HG03103 (cell line): ENCODE measurements around the gene VWA5B1.
"Not testable (repeated sequence)": the region's sequence is repeated elsewhere in the genome, so short reads cannot be mapped to it uniquely, and the experiment has no call there.

Experiments
- ATAC-seq: cut with Tn5 transposase; IDR thresholded peaks from one replicate; pipeline ENCODE4 v1.9.1; 2021; ENCODE audit warnings: low read depth; ENCODE audit not compliant: unreplicated experiment

Gene VWA5B1, protein sequence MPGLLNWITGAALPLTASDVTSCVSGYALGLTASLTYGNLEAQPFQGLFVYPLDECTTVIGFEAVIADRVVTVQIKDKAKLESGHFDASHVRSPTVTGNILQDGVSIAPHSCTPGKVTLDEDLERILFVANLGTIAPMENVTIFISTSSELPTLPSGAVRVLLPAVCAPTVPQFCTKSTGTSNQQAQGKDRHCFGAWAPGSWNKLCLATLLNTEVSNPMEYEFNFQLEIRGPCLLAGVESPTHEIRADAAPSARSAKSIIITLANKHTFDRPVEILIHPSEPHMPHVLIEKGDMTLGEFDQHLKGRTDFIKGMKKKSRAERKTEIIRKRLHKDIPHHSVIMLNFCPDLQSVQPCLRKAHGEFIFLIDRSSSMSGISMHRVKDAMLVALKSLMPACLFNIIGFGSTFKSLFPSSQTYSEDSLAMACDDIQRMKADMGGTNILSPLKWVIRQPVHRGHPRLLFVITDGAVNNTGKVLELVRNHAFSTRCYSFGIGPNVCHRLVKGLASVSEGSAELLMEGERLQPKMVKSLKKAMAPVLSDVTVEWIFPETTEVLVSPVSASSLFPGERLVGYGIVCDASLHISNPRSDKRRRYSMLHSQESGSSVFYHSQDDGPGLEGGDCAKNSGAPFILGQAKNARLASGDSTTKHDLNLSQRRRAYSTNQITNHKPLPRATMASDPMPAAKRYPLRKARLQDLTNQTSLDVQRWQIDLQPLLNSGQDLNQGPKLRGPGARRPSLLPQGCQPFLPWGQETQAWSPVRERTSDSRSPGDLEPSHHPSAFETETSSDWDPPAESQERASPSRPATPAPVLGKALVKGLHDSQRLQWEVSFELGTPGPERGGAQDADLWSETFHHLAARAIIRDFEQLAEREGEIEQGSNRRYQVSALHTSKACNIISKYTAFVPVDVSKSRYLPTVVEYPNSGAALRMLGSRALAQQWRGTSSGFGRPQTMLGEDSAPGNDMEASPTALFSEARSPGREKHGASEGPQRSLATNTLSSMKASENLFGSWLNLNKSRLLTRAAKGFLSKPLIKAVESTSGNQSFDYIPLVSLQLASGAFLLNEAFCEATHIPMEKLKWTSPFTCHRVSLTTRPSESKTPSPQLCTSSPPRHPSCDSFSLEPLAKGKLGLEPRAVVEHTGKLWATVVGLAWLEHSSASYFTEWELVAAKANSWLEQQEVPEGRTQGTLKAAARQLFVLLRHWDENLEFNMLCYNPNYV

GRCh38 chr1:20290624-20291597 is at the start of gene VWA5B1:
Gene VWA5B1 (plus strand): TSS chr1:20290875. CDS start chr1:20310602, 19,727 bp downstream.
- ATAC-seq, result no peak

- no peak for ATAC-seq
These were observed 47.7 kb upstream of the VWA5B1 start for GRCh38 chr1:20242890-20243479.

DNA sequence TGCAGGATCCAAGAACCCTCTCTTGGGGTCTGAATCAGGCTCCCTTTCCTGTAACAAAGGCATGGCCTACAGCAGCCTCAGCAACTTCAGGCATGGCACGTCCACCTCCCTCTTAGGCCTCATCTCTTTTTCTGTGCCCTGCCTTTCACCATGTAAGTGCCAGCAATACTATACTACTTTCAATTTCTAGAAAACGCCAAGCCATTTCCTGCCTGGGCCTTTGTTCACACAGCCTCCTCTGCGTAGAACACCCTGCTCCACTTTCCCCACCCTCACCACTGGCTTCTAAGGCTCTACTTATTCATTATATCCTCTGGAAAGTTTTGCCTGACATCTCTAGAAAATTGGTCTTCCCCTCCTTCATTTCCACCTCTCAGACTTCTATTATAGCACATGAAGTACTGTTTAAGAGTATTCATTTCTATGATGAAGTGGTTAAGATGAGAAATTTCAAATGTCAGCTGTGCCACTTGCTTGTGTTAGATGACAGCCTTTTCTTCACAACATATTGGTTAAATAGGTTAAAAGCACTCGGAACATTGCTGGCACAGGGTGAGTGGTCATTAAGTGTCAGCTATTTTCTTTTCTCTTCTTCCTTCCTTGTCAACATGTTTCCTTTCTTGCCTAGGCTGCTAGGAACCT is 41.6 kb upstream of the VWA5B1 start:
- no peak for ATAC-seq

DNA sequence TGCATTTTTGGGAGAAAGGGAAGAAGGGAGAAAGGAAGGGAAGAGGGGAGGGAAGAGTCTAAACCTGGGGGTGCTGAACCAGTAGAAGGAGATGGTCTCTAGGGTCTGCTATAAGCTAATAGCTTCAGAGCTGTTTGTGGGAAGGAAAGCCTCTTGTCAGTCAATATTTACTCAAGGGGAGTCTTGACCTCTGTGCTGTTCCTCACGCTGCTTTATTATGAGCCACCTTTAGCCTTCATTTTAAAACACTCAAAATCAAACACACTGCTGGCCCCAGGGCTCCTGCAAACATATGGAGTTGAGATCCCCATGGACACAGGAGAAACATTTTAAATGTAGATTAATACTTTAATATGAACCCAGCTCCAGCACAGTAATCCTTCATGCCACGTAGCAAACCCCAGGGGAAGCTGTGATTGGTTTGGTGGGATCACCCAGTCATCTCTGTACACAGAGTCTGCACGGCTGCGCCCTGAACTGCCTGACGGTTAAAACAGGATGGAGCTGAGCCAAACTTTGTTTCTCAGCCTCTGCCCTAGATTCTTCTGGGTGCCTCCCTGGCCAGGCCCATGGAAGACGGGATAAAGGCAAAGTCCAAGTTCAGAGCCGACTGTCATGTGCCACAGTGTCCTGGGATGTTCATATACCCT is 40.2 kb upstream of the VWA5B1 start:
- no peak for ATAC-seq

DNA sequence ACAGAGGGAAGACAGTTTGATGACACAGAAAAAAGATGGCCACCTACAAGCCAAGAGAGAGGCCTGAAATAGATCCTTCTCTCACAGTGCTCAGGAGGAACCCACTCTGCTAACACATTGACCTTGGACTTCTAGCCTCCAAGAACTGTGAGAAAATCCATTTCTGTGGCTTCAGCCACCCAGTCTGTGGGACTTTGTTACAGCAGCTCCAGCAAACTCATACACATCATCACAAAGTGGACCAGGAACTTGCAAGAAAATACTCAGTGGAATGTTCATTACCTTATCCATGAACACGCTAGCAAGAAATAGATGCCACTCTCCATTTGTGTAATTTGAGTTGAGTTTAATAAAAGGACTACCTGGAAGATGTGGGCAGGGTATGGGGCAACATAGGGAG is 38.1 kb upstream of the VWA5B1 start:
- no peak for ATAC-seq

DNA sequence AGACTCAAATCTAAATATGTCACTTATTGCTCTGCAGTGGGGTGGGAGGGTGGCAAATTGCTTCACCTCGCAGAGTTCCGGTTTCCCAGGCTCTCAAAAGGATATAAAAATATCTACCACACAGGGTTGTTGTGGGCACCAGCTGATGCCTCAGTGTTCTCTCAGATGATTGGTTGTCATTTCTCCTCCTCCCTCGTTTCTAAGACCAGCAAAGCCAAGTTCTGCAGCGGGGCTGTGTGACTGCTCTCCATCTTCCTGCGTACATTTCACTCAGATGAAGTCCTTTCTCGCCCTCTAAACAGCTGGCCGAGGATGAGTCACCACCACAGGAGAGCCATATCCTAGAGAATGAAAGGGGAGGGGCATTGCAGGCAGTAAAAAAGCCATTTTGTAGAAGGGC is 35.0 kb upstream of the VWA5B1 start:
- no peak for ATAC-seq

GRCh38 chr1:20259646-20260045 is 31.0 kb upstream of the VWA5B1 start:
- no peak for ATAC-seq

- no peak for ATAC-seq
These were observed 29.6 kb upstream of the VWA5B1 start for GRCh38 chr1:20261095-20261494.

DNA sequence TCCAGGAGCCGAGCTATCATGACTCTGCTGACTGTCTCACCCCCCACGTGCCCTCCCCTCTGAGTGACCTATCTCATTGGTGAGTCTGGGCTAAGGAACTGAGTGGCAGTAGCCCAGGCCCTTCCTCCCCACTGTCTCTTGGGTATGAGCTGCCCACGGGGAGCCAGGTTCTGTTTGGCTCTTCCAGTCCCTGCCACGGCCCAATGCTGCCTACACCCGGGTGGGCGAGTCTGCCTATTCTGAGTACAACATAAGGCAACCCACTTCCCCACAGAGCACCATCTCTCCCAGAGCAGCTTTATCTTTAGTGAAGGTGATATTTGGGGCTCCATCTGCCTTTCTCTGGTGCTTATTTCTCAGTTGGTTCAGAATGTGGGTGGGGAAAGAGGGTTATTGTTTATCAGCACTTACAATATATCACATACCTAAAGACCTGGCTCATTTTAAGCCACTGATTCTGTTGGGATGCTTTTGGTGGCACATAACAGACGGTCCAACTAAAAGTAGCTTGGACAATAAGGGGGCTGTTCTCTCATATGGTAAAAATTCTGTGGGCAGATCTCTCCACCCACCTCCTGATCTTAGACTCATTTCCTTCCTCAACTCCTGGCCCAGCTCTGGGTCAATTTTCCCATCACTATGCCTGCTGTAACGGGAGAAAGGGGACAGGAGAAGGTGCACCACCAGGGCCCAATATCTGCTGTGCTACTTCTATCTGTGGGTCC is 27.7 kb upstream of the VWA5B1 start:
- ATAC-seq, result no peak

DNA sequence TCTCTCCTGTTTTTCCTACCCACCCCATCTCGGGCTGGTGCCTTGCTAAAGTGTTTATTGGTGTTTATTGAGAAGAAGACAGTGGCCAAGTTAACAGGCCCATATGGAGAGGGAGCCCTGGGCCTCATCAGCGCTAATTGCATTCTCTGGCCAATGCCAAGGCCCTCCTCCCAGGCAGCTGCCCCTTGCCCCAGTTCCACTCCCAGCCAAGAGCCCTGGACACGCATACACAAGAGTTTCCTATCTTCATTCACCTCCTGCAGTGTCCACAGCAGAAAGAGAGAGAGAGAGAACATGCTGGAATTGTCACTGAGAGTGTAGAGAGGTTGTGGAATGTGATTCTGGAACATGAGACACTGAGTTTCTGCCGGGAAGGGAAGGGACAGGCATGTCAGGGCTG is 25.4 kb upstream of the VWA5B1 start:
- no peak for ATAC-seq

- no peak for ATAC-seq
These were observed 24.5 kb upstream of the VWA5B1 start for GRCh38 chr1:20266141-20266540.

DNA sequence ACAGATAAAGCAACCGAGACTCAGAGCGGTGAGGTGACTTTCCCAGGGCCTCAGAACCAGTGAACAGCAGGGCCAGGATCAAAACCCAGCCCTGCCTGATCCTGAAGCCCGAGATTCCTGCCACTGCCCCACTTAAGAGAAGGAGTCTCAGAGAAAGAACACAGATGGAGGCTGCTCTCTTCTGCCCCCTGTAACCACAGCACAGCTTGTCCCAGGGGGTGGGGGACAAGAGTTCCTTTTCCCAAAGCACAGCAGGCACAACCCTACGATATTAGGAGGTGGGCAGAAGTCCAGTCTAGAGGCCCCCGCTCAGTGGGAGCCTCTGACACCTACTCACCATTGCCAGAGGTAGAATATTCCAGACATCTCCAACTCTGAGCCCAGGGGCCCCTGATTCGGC is 24.0 kb upstream of the VWA5B1 start:
- no peak for ATAC-seq

DNA sequence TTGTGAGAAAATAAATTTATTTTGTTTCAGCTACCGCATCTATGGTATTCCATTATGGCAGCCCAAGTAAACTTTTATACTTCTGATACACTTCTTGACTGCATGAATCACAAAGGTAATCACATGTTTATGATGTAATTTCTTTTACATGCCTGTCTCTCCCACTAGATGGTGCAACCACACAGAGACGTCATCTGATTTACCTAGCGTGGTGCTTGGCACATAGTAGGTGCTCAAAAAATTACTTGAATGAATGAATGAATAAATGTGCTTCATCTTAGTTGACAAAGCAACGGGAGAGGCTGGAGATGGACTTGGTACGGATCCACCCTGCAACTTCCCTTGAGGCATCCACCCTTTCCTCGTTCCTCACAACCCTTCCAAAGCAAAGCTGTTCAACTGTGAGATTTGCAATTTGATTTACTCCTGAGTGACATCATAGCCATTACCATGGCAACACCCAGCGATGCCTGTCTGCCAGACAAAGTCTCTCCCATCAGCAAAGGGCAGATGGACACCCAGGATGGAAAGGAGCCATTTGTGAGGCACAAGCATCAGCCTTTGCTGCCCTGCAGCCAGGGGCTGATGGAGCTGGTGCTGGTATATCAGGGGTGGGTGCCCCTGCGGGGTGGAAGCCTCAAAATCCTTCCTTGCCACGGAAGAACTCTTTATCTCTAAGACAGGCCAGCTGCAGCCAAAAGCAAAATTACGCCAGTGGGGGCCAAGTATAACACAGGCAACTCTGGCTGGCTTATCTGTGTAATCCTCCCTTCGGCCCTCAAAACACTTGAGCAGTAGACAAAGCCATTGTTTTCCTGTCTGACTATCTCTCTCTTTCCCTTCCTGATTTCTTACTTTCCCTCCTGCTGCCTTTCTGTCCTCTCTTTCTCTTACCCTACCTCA is 18.9 kb upstream of the VWA5B1 start:
- ATAC-seq, result no peak

DNA sequence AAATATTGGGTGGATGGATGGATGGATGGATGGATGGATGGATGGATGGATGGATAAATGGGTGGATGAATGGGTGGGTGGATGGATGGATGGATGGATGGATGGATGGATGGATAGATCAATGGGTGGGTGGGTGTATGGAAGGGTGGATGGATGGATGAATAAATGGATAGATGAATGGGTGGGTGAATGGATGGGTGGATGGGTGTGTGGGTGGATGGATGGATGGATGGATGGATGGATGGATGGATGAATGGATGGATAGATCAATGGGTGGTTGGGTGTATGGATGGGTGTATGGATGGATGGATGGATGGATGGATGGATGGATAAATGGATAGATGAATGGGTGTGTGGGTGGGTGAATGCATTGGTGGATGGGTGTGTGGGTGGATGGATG is 17.0 kb upstream of the VWA5B1 start:
- ATAC-seq, result not testable (repeated sequence)

GRCh38 chr1:20275319-20275925 is 15.3 kb upstream of the VWA5B1 start:
- no peak for ATAC-seq

DNA sequence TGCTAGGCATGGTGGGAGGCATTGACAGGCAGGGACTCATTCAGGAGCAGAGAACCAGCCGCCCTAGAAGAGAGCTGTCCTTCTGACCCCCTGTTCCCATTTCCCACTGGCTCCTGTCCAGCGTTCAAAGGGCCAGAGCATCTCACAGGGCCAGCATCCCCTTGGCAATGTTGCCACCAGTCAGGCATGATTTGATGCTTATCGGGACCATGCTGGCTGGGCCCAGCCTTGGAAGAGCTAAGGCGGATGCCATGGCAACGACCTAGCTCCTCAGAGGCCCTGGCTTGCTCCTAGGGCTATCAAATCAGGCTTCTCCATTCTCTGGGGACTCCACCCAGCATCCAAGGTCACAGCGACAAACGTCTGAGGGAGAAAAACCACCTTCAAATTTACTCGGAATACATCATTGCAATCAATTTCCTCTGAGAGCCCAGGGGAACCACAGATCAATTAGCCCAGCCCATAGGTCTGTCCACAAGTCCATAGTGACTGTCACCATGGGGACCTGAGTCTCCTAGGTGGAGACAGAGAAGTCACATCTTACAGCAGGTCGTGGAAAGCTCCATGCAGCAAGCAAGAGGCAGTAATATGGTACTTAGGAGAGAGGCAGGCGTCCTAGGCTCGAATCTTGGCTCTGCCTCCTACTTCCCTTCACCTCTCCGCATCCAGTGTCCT is 14.1 kb upstream of the VWA5B1 start:
- ATAC-seq, result no peak
